Stimulated activated CD4-positive, alpha-beta T cell treated with anti-CD3 and anti-CD28 coated beads, Interleukin-2, amount 100 ng/mL, for 4 hours (primary cell): ENCODE measurements around the gene FFAR1.
"Not testable (repeated sequence)": the region's sequence is repeated elsewhere in the genome, so short reads cannot be mapped to it uniquely, and the experiment has no call there.

Source experiments
- DNase-seq: peaks from one replicate; pipeline ENCODE4 v3.0.0-alpha.2; 2020; ENCODE audit warnings: low read depth

FFAR1 gene

GRCh38 chr19:35341565-35342225, 6.0 kb upstream of the FFAR1 start:
- DNase-seq: no peak

DNA sequence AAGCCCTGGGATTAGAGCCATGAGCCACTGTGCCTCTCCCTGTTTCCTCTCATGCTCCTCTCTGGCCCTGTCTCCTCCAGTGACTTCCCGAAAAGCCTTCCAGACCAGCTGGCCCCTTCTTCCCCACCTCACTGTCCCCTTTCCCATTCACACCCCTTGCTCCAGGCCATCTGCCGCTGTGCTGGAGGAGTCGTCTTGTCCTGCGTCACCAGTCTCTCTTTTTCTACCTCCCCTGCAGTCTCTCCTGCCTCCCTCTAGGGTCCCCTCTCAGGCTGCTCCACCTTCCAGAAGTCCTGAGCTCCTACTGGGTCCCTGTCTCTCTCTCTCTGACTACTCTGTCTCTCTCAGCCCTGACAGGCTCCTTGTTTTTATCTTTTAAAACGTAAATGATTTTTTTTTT, 5.3 kb upstream of the FFAR1 start:
- no peak for DNase-seq

GRCh38 chr19:35344511-35345031, 3.1 kb upstream of the FFAR1 start:
- no peak for DNase-seq

- DNase-seq: no peak
These were observed 2.0 kb upstream of the FFAR1 start for GRCh38 chr19:35345671-35346111.

DNA sequence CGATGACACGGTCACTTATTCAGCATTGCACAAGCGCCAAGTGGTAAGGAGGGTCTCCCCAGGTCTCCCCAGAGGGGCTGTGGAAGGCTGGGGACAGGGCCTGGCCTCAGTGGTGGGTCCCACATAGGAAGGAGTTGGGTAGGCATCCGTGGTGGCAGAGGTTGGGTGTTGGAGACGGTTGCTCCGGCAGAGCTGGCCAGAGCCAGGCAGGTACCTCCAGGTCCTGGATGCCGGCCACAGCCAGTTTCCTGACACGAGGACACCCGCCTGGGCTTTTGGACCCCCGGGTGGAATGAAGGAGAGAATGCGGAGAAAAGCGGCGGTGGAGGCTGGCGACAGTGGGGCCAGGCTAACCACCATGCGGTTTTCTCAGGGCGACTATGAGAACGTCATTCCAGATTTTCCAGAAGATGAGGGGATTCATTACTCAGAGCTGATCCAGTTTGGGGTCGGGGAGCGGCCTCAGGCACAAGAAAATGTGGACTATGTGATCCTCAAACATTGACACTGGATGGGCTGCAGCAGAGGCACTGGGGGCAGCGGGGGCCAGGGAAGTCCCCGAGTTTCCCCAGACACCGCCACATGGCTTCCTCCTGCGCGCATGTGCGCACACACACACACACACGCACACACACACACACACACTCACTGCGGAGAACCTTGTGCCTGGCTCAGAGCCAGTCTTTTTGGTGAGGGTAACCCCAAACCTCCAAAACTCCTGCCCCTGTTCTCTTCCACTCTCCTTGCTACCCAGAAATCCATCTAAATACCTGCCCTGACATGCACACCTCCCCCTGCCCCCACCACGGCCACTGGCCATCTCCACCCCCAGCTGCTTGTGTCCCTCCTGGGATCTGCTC, 1.3 kb upstream of the FFAR1 start:
- DNase-seq: peak; percentile 64

DNA sequence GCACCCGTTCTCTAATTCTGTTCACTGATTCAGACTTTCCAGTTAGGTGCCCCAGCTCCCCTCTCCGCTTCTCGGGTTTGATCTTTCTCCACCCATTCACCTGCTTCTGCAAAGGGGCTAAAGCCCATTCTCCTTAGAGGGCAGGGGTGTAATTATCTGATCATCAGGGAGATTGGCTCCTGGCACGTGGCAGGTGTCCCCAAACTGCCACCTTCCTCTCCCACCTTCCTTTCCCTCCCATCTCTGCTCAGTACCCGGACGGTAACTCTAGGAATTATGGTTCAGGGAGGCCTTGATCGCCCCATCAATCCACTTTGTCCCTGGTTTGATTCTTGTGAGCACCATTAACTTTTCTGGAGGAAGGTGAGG, 212 bp downstream of the FFAR1 start:
- DNase-seq: no peak

DNA sequence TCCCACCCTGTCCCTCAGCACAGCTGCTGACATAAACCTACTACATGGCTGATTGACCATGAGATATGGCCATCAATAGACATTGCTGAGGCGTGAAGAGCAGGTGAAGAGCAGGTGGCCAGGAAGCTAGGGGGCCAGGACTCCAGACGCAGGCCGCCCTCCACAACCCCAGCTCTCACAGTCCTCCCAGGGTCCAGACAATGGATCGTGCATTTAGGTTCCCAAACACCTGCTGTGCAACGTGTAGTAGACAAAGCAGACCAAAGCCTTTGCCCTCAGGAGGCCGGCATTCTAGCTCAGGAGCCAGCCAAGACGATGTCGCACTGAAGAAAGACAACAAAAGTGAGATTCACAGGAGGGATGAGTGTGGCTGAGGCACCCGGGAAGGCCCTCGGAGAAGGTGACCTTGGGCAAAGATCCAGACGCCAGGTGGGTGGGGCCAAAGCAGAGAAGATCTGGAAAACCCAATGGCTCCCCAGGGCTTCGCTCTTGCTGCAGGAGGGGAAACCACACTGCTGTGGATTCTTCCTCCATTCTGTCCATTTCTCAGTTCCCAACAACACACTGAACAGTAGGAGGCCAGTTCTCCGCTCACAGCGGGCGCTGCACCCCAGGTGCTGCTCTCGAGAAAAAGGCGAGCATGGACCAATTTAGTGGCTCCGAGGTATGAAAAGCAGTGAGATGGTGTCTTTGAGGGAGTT, 1.4 kb downstream of the FFAR1 start:
- no peak for DNase-seq

GRCh38 chr19:35349614-35350521, 2.2 kb downstream of the FFAR1 start:
- no peak for DNase-seq

GRCh38 chr19:35350591-35350990, 2.9 kb downstream of the FFAR1 start:
- DNase-seq: no peak

DNA sequence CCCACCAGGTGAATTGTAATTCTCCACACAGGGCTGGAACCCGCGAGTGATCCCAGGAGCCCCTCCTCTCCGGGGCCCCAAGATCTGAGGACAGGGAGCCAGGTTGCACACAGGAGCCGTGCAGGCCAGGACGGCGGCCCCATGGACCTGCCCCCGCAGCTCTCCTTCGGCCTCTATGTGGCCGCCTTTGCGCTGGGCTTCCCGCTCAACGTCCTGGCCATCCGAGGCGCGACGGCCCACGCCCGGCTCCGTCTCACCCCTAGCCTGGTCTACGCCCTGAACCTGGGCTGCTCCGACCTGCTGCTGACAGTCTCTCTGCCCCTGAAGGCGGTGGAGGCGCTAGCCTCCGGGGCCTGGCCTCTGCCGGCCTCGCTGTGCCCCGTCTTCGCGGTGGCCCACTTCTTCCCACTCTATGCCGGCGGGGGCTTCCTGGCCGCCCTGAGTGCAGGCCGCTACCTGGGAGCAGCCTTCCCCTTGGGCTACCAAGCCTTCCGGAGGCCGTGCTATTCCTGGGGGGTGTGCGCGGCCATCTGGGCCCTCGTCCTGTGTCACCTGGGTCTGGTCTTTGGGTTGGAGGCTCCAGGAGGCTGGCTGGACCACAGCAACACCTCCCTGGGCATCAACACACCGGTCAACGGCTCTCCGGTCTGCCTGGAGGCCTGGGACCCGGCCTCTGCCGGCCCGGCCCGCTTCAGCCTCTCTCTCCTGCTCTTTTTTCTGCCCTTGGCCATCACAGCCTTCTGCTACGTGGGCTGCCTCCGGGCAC, 3.9 kb downstream of the FFAR1 start:
- DNase-seq: no peak

DNA sequence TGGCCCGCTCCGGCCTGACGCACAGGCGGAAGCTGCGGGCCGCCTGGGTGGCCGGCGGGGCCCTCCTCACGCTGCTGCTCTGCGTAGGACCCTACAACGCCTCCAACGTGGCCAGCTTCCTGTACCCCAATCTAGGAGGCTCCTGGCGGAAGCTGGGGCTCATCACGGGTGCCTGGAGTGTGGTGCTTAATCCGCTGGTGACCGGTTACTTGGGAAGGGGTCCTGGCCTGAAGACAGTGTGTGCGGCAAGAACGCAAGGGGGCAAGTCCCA, 4.4 kb downstream of the FFAR1 start:
- DNase-seq: no peak

GRCh38 chr19:35352448-35353304, 5.0 kb downstream of the FFAR1 start:
- peak; percentile 53 for DNase-seq

GRCh38 chr19:35353635-35354034, 5.9 kb downstream of the FFAR1 start:
- DNase-seq: no peak

DNA sequence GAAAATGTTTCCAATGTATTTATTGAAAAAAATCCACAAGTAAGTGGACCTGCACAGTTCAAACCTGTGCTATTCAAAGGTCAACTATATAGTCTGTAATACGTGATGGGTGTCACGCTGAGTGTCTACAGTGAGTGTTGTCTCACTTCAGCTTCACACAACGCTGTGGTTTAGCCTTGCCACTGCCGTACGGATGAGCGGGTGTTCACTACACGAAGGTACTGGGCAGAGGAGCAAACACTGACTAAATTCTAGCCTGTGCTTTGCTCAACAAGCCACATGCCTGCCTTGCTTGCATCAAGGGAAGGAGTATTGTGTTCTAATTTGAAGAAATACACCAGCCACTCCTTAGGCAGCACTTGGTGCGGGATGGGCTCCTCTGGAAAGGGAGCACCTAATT, 7.2 kb downstream of the FFAR1 start:
- DNase-seq: no peak

DNA sequence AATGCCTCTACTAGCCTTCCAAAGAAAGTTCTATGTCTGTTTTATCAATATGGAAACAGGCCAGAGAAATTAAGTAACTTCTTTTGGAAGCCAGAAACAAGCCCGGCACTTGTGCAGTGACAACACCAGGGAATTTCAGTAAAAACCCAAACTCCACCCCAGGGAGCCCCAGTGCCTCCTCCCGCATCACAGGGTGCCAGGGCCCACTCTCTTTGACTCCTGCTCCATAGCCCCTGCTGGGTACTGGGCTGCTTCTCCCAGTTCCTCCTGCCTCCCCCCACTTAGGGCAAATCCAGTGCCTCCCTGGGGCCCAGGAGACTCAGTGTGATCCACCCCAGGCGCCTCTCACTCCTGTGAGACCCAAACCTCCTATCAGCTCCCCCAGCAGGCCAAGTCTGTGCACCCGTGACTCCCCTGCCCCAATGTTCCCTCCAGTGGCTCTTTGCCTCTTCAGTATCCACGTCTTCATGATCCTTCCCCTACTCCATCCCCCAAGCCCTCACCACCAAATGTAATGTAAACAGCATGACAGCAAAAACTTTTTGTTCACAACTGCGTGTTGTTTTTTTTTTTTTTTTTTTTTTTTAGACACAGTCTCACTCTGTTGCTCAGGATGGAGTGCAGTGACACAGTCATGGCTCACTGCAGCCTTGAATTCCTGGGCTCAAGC, 8.2 kb downstream of the FFAR1 start:
- DNase-seq: no peak

DNA sequence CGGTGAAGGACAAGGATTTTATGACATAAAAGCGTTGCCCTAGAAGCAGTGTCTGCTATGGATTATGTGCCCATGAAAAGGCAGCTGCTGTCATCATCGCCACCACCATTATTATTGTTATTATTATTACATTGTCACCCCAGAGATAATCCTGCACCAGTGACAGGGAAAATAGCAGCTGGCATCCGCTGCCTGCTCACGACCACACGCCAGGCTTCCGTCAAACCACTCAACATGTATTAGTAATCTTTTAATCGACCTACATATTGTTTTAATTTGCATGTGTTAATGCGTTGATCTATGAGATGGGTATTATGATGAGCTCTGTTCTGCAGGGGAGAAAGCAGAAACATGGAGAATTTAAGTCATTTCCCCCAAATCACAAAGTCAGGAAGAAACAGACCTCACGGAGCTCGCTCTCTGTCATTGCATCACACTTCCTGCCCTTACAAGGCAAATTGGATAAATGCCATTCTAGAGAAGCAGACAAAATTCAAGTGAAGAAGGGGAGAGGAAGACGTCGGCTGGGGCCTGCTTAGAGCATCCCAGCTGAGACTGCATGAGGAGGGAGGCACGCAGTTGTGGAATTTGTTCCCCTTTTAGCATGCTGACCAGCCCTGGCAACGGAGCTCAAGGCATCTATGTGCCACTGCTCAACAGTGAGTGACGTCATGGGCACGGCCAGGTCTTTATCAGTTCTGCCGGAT, 10.3 kb downstream of the FFAR1 start, which contains the start of gene FFAR3:
FFAR3 (plus strand) TSS at position 594 of the 707 bp plus-strand sequence. CDS start 431 bp downstream, outside the sequence.
- DNase-seq: no peak

GRCh38 chr19:35358834-35359233, 11.1 kb downstream of the FFAR1 start:
- DNase-seq: not testable (repeated sequence)

DNA sequence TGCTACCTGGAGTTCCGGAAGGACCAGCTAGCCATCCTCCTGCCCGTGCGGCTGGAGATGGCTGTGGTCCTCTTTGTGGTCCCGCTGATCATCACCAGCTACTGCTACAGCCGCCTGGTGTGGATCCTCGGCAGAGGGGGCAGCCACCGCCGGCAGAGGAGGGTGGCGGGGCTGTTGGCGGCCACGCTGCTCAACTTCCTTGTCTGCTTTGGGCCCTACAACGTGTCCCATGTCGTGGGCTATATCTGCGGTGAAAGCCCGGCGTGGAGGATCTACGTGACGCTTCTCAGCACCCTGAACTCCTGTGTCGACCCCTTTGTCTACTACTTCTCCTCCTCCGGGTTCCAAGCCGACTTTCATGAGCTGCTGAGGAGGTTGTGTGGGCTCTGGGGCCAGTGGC, 11.7 kb downstream of the FFAR1 start:
- not testable (repeated sequence) for DNase-seq

DNA sequence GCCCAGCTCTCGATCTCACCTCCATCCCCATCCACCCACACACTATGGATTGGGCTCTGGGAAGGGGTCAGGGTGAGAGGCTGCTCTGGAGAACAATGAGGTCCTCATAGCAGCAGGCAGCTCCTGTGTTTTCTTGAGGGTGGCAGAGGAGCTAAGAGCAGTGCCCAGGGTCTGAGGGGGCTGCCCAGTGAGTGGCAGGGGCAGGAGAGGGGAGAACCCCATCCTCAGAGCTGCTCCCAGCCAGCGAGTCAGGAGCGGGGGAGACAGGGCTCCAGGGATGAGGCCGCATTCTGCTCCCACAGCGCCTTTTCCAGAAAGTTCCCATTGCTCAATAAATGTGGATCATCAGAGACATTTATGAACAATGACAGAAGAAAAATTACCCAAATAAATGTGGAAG, 12.4 kb downstream of the FFAR1 start:
- not testable (repeated sequence) for DNase-seq
